ENCODE data around the gene LRFN2.

Gene LRFN2

GRCh38 chr6:40511884-40512283 lies 75.3 kb downstream of the LRFN2 start:
- no peak for FAIRE-seq

GRCh38 chr6:40510442-40510841 lies 76.7 kb downstream of the LRFN2 start:
- FAIRE-seq: no peak

GRCh38 chr6:40509716-40510260 lies 77.4 kb downstream of the LRFN2 start:
- FAIRE-seq: no peak

GRCh38 chr6:40509086-40509485 lies 78.1 kb downstream of the LRFN2 start:
- FAIRE-seq: no peak

GRCh38 chr6:40506954-40507353 lies 80.2 kb downstream of the LRFN2 start:
- FAIRE-seq: no peak

- no peak for FAIRE-seq
Observed at GRCh38 chr6:40505191-40505810, 81.9 kb downstream of the LRFN2 start.

GRCh38 chr6:40504274-40504673 lies 82.9 kb downstream of the LRFN2 start:
- FAIRE-seq: no peak

GRCh38 chr6:40500227-40500626 lies 86.9 kb downstream of the LRFN2 start:
- FAIRE-seq: no peak

GRCh38 chr6:40499215-40499614 lies 87.9 kb downstream of the LRFN2 start:
- FAIRE-seq: no peak

GRCh38 chr6:40498148-40498547 lies 89.0 kb downstream of the LRFN2 start:
- no peak for FAIRE-seq

GRCh38 chr6:40492187-40492586 lies 95.0 kb downstream of the LRFN2 start:
- FAIRE-seq: no peak

GRCh38 chr6:40490508-40490907 lies 96.7 kb downstream of the LRFN2 start:
- FAIRE-seq: no peak

GRCh38 chr6:40489798-40490197 lies 97.4 kb downstream of the LRFN2 start:
- FAIRE-seq: no peak

- FAIRE-seq: no peak
Observed at GRCh38 chr6:40486576-40486975, 100.6 kb downstream of the LRFN2 start.

GRCh38 chr6:40485795-40486194 lies 101.4 kb downstream of the LRFN2 start:
- no peak for FAIRE-seq

GRCh38 chr6:40485300-40485699 lies 101.9 kb downstream of the LRFN2 start:
- FAIRE-seq: no peak

GRCh38 chr6:40484066-40484465 lies 103.1 kb downstream of the LRFN2 start:
- no peak for FAIRE-seq

- FAIRE-seq: no peak
Observed at GRCh38 chr6:40482532-40482931, 104.6 kb downstream of the LRFN2 start.

GRCh38 chr6:40480678-40481077 lies 106.5 kb downstream of the LRFN2 start:
- FAIRE-seq: no peak

- no peak for FAIRE-seq
Observed at GRCh38 chr6:40479706-40480105, 107.5 kb downstream of the LRFN2 start.

- FAIRE-seq: no peak
Observed at GRCh38 chr6:40477246-40478126, 109.7 kb downstream of the LRFN2 start.

GRCh38 chr6:40476673-40477072 lies 110.5 kb downstream of the LRFN2 start:
- FAIRE-seq: no peak

GRCh38 chr6:40474937-40475336 lies 112.2 kb downstream of the LRFN2 start:
- no peak for FAIRE-seq

GRCh38 chr6:40473026-40473425 lies 114.1 kb downstream of the LRFN2 start:
- FAIRE-seq: no peak

All from TTC549 (cell line).